Measurements from ENCODE around the gene ASB18. TPM values are rescaled to one million over a fixed set of nuclear protein-coding genes. Genes with fewer than 3 reads are reported as not detected.

ASB18 gene
- total RNA-seq, 1 donor from 2014 or later, result not detected

DNA sequence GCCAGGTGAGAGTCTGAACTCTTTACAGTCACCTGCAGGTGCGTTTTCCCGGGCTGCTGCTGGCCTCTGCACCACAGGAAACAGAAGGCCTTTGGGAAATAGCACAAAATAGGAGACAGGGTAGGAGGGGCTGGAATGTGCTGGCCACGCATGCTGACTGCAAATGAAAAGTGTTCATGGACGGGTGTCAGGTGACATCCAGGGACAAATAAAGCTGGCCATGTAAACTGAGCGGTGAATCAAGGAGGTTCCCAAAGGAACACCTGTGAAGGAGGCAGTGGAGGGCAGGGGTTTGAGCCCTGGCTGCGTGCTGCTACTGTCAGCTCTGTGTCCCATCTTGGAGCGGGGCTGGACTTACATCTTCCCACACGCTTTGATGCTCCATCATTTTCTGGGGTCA, 53.7 kb downstream of the ASB18 start:
- H3K4me3 Mint-ChIP-seq (ENCODE audit: unreplicated experiment), result no peak overlapping the region
- H3K36me3 Mint-ChIP-seq (ENCODE audit: unreplicated experiment), result peaks cover 14% of the 10 kb centered on the region
- TF ChIP-seq, protein P1, sequence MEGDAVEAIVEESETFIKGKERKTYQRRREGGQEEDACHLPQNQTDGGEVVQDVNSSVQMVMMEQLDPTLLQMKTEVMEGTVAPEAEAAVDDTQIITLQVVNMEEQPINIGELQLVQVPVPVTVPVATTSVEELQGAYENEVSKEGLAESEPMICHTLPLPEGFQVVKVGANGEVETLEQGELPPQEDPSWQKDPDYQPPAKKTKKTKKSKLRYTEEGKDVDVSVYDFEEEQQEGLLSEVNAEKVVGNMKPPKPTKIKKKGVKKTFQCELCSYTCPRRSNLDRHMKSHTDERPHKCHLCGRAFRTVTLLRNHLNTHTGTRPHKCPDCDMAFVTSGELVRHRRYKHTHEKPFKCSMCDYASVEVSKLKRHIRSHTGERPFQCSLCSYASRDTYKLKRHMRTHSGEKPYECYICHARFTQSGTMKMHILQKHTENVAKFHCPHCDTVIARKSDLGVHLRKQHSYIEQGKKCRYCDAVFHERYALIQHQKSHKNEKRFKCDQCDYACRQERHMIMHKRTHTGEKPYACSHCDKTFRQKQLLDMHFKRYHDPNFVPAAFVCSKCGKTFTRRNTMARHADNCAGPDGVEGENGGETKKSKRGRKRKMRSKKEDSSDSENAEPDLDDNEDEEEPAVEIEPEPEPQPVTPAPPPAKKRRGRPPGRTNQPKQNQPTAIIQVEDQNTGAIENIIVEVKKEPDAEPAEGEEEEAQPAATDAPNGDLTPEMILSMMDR (IDR thresholded peaks at IDR 0.05), result no peak
- no peaks in the 10 kb centered on the region for H3K4me1 Mint-ChIP-seq (ENCODE audit: unreplicated experiment)
- H3K9me3 Mint-ChIP-seq (ENCODE audit: unreplicated experiment), result peaks cover 4% of the 10 kb centered on the region
- no peak overlapping the region for H3K27ac Mint-ChIP-seq (ENCODE audit: unreplicated experiment)
- peak; percentile 54 for DNase-seq (ENCODE audit: extremely low spot score, unreplicated experiment)
- no peaks in the 10 kb centered on the region for H3K27me3 Mint-ChIP-seq (ENCODE audit: unreplicated experiment)

DNA sequence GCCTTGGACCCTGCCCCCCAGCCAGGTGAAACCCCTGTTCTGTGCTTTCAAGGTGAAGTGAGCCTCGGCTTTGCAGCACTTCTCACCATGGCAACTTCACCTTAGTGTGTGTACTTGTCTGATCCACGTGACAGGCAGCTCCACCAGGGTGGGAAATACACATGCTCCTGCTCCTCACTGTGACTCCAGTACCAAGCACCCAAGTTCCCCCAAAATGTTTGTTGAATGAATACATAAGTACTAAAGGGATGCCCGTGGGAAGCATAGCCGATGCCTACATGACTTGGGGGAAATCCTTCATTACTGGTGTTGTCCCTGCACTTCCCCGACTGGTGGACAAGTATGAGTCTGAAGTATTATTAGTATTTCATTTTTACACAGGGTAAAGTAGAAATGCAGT, 54.2 kb downstream of the ASB18 start:
- TF ChIP-seq, protein P1 (IDR thresholded peaks at IDR 0.05), result no peak
- no peak overlapping the region for H3K4me3 Mint-ChIP-seq (ENCODE audit: unreplicated experiment)
- no peak overlapping the region for H3K27ac Mint-ChIP-seq (ENCODE audit: unreplicated experiment)
- H3K36me3 Mint-ChIP-seq (ENCODE audit: unreplicated experiment), result peaks cover 14% of the 10 kb centered on the region
- peak; percentile 51 for DNase-seq (ENCODE audit: extremely low spot score, unreplicated experiment)
- peaks cover 4% of the 10 kb centered on the region for H3K9me3 Mint-ChIP-seq (ENCODE audit: unreplicated experiment)
- H3K4me1 Mint-ChIP-seq (ENCODE audit: unreplicated experiment), result no peaks in the 10 kb centered on the region
- H3K27me3 Mint-ChIP-seq (ENCODE audit: unreplicated experiment), result no peaks in the 10 kb centered on the region

DNA sequence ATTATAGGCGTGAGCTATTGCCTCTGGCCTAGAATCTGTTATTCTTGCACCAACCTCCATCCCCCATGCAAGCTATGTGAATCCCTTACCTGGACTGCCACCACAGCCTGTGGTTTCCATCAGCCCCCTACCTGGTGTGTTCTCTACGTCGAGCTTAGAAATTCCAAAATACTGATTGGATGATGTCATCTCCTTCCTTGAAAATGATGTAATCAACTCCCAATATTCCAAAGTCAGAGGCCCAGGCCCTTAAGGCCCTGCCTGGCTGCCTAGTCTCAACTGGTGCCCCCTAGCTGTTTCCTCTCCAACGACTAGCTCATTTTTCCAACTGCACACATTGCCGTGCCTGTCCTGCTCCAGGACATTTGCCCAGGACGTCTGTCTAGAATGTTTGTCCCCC, 54.7 kb downstream of the ASB18 start:
- TF ChIP-seq, protein P1 (IDR thresholded peaks at IDR 0.05), result no peak
- Mint-ChIP-seq H3K9me3 (ENCODE audit: unreplicated experiment) (peaks cover 4% of the 10 kb centered on the region), H3K4me3 (ENCODE audit: unreplicated experiment) (no peak overlapping the region), H3K27me3 (ENCODE audit: unreplicated experiment) (no peaks in the 10 kb centered on the region), H3K36me3 (ENCODE audit: unreplicated experiment) (peaks cover 12% of the 10 kb centered on the region), H3K27ac (ENCODE audit: unreplicated experiment) (no peak overlapping the region), H3K4me1 (ENCODE audit: unreplicated experiment) (no peaks in the 10 kb centered on the region)
- DNase-seq (ENCODE audit: extremely low spot score, unreplicated experiment), result peak; percentile 32

DNA sequence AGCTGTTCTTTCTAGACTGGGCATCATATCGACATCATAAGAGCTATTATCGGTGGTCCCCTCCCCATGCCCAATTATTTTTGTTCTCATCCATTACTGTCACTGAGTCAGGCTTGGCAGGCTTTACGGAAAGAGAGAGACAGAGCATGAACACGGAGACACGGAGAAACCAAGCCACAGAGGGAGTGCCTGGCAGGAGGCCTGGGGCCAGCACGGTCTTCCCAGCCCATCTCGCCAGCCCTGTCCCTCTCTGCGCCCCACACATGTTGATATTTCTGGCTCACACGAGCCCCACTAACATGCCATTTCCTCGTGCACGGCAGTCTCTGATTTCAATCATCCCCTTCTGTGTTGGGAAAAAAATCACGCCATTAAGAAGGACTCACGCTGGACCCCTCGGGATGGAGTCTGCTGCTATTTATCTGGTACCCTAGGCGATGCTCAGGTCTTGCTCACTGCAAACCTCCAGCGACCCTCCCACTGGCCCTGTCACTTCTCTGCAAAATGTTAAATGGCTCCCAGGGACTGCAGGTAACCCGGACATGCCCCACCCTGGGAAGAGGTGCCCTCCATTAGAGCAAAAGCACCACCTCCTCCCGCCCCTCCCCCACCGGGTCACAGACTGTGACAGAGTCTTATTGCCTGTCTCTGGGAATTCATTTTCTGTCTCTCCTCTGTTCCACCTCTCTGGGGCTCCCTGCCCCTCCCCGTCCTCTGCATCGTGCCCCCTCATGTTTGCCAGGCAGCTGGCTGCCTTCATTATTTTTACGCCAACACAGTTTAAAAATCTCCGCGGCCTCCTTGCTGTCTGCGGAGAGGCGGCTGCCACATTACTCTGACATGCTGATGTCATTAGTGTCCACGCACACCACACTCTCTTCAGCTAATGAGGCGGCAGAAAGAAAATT, 55.9 kb downstream of the ASB18 start:
- TF ChIP-seq, protein P1 (IDR thresholded peaks at IDR 0.05), result no peak
- peak; percentile 78 for DNase-seq (ENCODE audit: extremely low spot score, unreplicated experiment)
- H3K4me1 Mint-ChIP-seq (ENCODE audit: unreplicated experiment), result no peaks in the 10 kb centered on the region
- peaks cover 4% of the 10 kb centered on the region for H3K9me3 Mint-ChIP-seq (ENCODE audit: unreplicated experiment)
- H3K4me3 Mint-ChIP-seq (ENCODE audit: unreplicated experiment), result no peak overlapping the region
- H3K36me3 Mint-ChIP-seq (ENCODE audit: unreplicated experiment), result peaks cover 10% of the 10 kb centered on the region
- no peak overlapping the region for H3K27ac Mint-ChIP-seq (ENCODE audit: unreplicated experiment)
- H3K27me3 Mint-ChIP-seq (ENCODE audit: unreplicated experiment), result no peaks in the 10 kb centered on the region

DNA sequence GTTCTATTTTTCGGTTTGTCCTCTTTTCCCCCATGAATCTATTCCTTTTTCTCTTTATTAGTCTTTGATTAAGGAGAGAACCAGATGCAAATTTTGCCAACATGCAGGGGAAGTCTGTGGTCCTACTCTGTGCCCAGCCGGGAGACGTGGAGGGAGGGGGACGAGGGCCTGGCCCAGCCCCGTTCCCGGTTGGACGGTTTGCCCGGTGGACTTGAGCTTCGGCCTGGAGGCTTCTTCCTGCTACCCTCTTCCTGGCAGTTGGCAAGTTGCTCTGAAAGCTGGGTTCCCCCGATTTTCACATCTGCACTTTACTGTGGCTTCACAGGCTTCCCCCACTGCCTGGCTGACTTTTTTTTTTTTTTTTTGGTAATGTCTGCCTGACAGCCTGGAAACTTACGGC, 56.7 kb downstream of the ASB18 start:
- peak; percentile 54 for DNase-seq (ENCODE audit: extremely low spot score, unreplicated experiment)
- Mint-ChIP-seq H3K4me3 (ENCODE audit: unreplicated experiment) (no peak overlapping the region), H3K36me3 (ENCODE audit: unreplicated experiment) (peaks cover 9% of the 10 kb centered on the region), H3K27me3 (ENCODE audit: unreplicated experiment) (no peaks in the 10 kb centered on the region), H3K9me3 (ENCODE audit: unreplicated experiment) (peaks cover 4% of the 10 kb centered on the region), H3K4me1 (ENCODE audit: unreplicated experiment) (no peaks in the 10 kb centered on the region), H3K27ac (ENCODE audit: unreplicated experiment) (no peak overlapping the region)
- TF ChIP-seq, protein P1 (IDR thresholded peaks at IDR 0.05), result no peak
